NCI-H510A treated with DMSO at 0.1 percent for 48 hours (cell line): ENCODE results near the gene SDHAF4.
"Not testable (repeated sequence)": the region's sequence is repeated elsewhere in the genome, so short reads cannot be mapped to it uniquely, and the experiment has no call there.

Source experiments
- DNase-seq: peaks from one replicate; lab custom pipeline; 2025; lab: John Stamatoyannopoulos, UW

Gene SDHAF4

DNA sequence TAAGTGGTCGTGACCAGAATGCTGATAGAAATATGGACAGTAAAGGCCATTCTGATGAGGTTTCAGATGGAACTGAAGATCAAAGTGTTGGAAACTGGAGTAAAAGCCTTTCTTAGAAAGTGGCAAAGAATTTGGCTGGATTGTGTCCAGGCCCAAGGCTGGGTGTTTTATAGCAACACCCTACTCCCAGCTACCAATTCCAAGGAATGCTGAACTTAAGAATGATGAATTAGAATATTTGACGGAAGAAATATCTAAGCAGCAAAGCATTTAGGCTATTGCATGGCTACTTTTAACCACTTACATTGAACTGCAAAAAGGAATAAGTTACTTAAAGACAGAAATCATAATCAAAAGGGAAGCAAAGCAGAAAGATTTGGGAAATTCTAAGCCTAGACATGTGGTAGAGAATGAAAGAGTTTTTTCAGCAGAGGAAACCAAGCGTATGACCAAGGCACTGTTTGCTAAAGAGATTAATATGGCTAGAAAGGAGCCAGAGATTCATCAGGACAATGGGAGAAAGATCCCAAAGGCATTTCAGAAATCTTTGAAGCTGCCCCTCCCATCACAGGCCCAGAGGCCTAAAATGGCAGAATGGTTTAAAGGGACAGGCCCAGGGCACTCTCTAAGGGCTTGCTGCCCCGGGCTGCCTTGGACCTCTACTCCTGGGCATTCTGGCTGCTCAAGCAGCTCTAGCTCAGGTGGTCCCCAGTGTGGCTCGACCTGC is 25.8 kb downstream of the SDHAF4 start:
- no peak for DNase-seq

DNA sequence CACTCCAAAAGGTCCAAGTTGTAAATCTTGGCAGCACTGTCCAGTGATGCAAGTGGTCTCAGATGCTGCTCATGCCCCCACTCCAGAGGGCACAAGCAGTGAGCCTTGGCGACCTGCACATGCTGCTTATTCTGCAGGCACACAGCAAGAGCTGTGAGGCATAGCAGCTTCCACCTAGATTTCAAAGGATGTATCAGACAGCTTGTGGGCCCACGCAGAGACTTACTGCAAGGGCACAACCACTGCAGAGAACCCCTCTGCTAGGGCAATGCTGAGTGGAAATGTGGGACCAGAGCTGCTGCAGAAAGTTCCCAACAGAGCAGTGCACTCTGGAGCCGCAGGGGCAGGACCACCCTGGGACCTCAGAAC is 26.4 kb downstream of the SDHAF4 start:
- DNase-seq = no peak

- no peak for DNase-seq
These were observed 32.5 kb downstream of the SDHAF4 start for GRCh38 chr6:70599187-70599586.

- no peak for DNase-seq
These were observed 34.3 kb downstream of the SDHAF4 start for GRCh38 chr6:70601014-70601413.

- DNase-seq = no peak
These were observed 37.5 kb downstream of the SDHAF4 start for GRCh38 chr6:70604254-70604653.

DNA sequence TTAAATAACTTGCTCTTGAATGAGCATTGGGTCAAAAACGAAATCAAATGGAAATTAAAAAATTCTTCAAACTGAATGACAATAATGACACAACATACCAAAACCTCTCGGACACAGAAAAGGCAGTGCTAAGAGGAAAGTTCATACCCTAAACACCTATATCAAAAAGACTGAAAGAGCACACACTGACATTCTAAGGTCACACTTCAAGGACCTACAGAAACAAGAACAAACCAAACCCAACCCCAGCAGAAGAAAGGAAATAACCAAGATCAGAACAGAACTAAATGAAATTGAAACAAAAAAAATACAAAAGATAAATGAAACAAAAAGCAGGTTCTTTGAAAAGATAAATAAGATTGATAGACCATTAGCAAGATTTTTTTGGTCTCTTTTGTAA is 40.6 kb downstream of the SDHAF4 start:
- DNase-seq = not testable (repeated sequence)

GRCh38 chr6:70609181-70609580 is 42.5 kb downstream of the SDHAF4 start:
- not testable (repeated sequence) for DNase-seq

DNA sequence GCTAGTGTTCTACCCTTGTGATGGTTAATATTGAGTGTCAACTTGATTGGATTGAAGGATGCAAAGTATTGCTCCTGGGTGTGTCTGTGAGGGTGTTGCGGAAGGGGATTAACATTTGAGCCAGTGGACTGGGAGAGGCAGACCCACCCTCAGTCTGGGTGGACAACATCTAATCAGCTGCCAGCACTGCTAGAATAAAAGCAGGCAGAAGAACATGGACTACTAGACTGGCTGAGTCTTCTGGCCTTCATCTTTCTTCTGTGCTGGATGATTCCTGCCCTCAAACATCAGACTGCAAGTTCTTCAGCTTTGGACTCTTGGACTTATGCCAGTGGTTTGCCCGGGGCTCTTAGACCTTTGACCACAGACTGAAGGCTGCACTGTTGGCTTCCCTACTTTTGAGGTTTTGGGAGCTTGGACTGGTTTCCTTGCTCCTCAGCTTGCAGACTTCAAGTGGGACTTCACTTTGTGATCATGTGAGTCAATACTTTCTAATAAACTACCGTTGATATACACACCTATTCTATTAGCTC is 50.1 kb downstream of the SDHAF4 start:
- no peak for DNase-seq

DNA sequence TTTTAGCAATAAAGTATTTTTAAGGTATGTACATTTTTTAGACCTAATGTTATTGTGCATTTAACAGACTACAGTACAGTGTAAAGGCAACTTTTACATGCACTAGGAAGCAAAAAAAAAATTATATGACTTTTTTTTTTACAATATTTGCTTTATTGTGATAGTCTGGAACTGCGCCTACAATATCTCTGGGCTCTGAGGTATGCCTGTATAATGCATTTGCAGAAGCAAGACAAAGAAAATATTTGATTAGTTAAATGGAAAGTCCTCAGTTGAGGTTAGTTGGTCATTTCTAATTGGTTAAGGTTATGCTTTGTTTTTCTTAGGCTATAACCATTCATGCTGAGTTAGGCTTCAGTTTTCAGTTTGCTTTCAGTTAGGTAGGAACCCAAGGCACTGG is 54.0 kb downstream of the SDHAF4 start:
- no peak for DNase-seq

DNA sequence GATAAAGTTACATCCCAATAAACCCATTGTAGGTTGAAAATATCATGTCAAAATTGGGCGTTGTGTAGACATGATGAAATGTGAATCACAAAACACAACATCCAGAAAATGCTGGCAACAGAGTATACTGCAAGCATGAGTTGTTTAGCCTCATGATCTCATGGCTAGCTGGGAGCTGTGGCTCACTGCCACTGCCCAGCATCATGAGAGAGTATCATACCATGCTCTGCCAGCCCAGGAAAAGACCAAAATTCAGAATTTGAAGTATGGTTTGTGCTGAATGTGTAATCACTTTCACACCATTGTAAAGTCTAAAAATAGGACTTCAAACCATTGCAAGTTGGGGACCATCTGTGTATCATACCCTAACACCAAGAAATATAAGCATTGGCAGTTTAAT is 55.7 kb downstream of the SDHAF4 start:
- DNase-seq = no peak

GRCh38 chr6:70625436-70625835 is 58.7 kb downstream of the SDHAF4 start:
- DNase-seq = no peak

DNA sequence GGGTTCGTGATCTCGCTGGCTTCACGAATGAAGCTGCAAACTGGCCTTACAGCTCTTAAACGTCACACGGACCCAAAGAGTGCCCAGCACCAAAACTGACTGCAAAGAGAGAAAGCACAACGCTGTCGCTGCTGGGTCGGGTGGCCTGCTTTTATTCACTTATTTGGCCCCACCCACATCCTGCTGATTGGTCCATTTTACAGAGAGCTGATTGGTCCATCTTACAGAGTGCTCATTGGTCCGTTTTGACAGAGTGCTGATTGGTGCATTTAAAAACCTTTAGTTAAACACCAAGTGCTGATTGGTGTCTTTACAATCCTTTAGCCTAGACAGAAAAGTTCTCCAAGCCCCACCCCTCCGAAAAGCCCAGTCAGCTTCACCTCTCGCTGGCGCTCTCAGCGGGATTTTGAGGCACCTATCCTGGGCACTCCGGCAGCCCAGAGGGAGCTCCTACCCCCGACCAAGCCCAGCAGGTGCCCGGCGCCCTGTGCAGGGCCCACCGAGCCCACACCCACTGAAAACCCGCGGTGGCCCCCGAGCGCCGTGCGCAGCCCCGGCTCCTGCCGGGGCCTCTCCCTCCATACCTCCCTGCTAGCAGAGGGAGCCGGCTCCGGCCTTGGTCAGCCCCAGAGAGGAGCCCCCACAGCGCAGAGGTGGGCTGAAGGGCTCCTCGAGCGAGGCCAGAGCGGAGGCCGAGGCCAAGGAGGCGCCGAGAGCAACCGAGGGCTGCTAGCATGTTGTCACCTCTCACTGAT is 60.9 kb downstream of the SDHAF4 start:
- no peak for DNase-seq

- DNase-seq = no peak
These were observed 63.2 kb downstream of the SDHAF4 start for GRCh38 chr6:70629929-70630328.

GRCh38 chr6:70633870-70634269 is 67.1 kb downstream of the SDHAF4 start:
- no peak for DNase-seq

DNA sequence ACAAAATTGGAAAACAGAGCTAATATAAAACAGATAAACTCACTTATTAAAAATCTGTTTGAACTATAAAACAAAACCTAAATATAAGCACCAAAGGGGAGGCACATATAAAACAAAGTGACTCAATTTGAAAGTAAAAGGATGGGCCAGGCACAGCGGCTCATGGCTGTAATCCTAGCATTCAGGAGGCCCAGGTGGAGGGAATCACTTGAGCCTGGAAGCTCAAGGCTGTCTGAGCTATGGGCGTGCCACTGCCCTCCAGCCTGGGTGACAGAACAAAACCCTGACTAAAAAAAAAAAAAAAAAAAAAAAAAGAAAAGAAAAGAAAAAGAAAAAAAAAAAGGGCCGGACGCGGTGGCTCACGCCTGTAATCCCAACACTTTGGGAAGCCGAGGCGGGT is 69.9 kb downstream of the SDHAF4 start:
- DNase-seq = no peak

- no peak for DNase-seq
These were observed 71.7 kb downstream of the SDHAF4 start for GRCh38 chr6:70638468-70638867.
